Measurements from ENCODE around the gene GALNT18. TPM values are rescaled to one million over a fixed set of nuclear protein-coding genes. Genes with fewer than 3 reads are reported as not detected.

Gene GALNT18
- polyA plus RNA-seq, 1 donor from 2014 or later = 7.6 TPM

GRCh38 chr11:11409224-11409623 is 212.6 kb downstream of the GALNT18 start:
- Histone ChIP-seq H3F3A (ENCODE audit: insufficient read depth, low read length, poor library complexity, severe bottlenecking) (no peaks in the 10 kb centered on the region), H4K20me1 (ENCODE audit: insufficient read depth) (no peaks in the 10 kb centered on the region), H2AFZ (ENCODE audit: low read depth, low read length) (no peak overlapping the region), H3K9me2 (ENCODE audit: insufficient read depth, low read length) (no peaks in the 10 kb centered on the region), H3K4me3 (ENCODE audit: low read length) (no peak overlapping the region), H3K36me3 (ENCODE audit: insufficient read depth, low read length) (no peaks in the 10 kb centered on the region), H3K27me3 (ENCODE audit: insufficient read depth, low read depth, low read length) (no peaks in the 10 kb centered on the region), H3K4me2 (ENCODE audit: low read length) (no peak overlapping the region), H3K9ac (ENCODE audit: low read length) (no peak overlapping the region), H3K9me3 (ENCODE audit: low read length) (no peaks in the 10 kb centered on the region), H3K27ac (ENCODE audit: low read length) (no peak overlapping the region), H3K79me2 (replicated peaks; ENCODE audit: insufficient read depth, low read length) (no peaks in the 10 kb centered on the region)
- TF ChIP-seq RAD21 (conservative IDR thresholded peaks at IDR 0.05) (no peak), TAF1 (IDR thresholded peaks at IDR 0.05; ENCODE audit: low read depth) (no peak), SMC3 (conservative IDR thresholded peaks at IDR 0.05; ENCODE audit: poor library complexity) (no peak), CTCF (IDR thresholded peaks at IDR 0.05; ENCODE audit: poor library complexity, severe bottlenecking) (no peak)

- Histone ChIP-seq H3K36me3 (ENCODE audit: insufficient read depth, low read length) (no peaks in the 10 kb centered on the region), H3K4me3 (ENCODE audit: low read length) (no peak overlapping the region), H3K27me3 (ENCODE audit: insufficient read depth, low read depth, low read length) (no peaks in the 10 kb centered on the region), H3K9ac (ENCODE audit: low read length) (no peak overlapping the region), H3K9me3 (ENCODE audit: low read length) (no peaks in the 10 kb centered on the region), H3K27ac (ENCODE audit: low read length) (no peak overlapping the region), H3K4me2 (ENCODE audit: low read length) (no peak overlapping the region), H3K9me2 (ENCODE audit: insufficient read depth, low read length) (no peaks in the 10 kb centered on the region), H3K79me2 (replicated peaks; ENCODE audit: insufficient read depth, low read length) (no peaks in the 10 kb centered on the region), H4K20me1 (ENCODE audit: insufficient read depth) (no peaks in the 10 kb centered on the region), H3F3A (ENCODE audit: insufficient read depth, low read length, poor library complexity, severe bottlenecking) (no peaks in the 10 kb centered on the region), H2AFZ (ENCODE audit: low read depth, low read length) (no peak overlapping the region)
- TF ChIP-seq POLR2AphosphoS5 (IDR thresholded peaks at IDR 0.05) = no peak
- TF ChIP-seq CTCF (IDR thresholded peaks at IDR 0.05; ENCODE audit: poor library complexity, severe bottlenecking) = no peak
- TF ChIP-seq MXI1 (conservative IDR thresholded peaks at IDR 0.05; ENCODE audit: poor library complexity, severe bottlenecking) = no peak
- TF ChIP-seq REST (IDR thresholded peaks at IDR 0.05; ENCODE audit: borderline replicate concordance) = no peak
- TF ChIP-seq RAD21 (conservative IDR thresholded peaks at IDR 0.05) = no peak
- no peak for TF ChIP-seq EZH2 (IDR thresholded peaks at IDR 0.05; ENCODE audit: borderline replicate concordance, insufficient read depth, low read length, poor library complexity, severe bottlenecking)
- no peak for TF ChIP-seq TAF1 (IDR thresholded peaks at IDR 0.05; ENCODE audit: low read depth)
- TF ChIP-seq SMC3 (conservative IDR thresholded peaks at IDR 0.05; ENCODE audit: poor library complexity) = no peak
- TF ChIP-seq EP300 (conservative IDR thresholded peaks at IDR 0.05; ENCODE audit: poor library complexity, severe bottlenecking) = no peak
These were observed 213.2 kb downstream of the GALNT18 start for GRCh38 chr11:11408436-11409221.

Data from neural cell (in vitro differentiated cells).